CD8-positive, alpha-beta memory T cell (primary cell): ENCODE data around the gene MAGEB3. TPM values are rescaled to one million over a fixed set of nuclear protein-coding genes. Genes with fewer than 3 reads are reported as not detected.

Experiments
- CTCF ChIA-PET: fragments of 350-600 bp; sonication (Branson Sonifier 250); formaldehyde crosslinking; loops from one replicate; lab custom pipeline; 2021; ENCODE audit warnings: antibody characterized with exemption; lab: Charles Lee
- POLR2A ChIA-PET: fragments of 350-600 bp; sonication (Branson Sonifier 250); formaldehyde crosslinking; loops from one replicate; lab custom pipeline; 2021; ENCODE audit warnings: antibody characterized with exemption; lab: Charles Lee
- DNase-seq, 5 donors: peaks; one replicate each; pipeline versions ENCODE4 v3.0.0 to v3.0.0-alpha.2; 2020 to 2022; ENCODE audit warnings: mixed read lengths in 1 of 5
- H3K27ac ChIP-seq: one replicate; pipeline ENCODE4 v1.7.0; 2013; ENCODE audit warnings: low read depth, mild to moderate bottlenecking, low read length, moderate library complexity
- H3K27me3 ChIP-seq: 2 replicates; pipeline ENCODE4 v1.7.0; 2013; ENCODE audit warnings: low read length, mild to moderate bottlenecking; ENCODE audit not compliant: insufficient read depth, poor library complexity, severe bottlenecking
- H3K36me3 ChIP-seq: 2 replicates; pipeline ENCODE4 v1.7.0; 2013; ENCODE audit warnings: mild to moderate bottlenecking, low read length, moderate library complexity; ENCODE audit not compliant: insufficient read depth
- H3K4me1 ChIP-seq: 2 replicates; pipeline ENCODE4 v1.7.0; 2013; ENCODE audit warnings: mild to moderate bottlenecking, low read length, moderate library complexity; ENCODE audit not compliant: insufficient read depth
- H3K4me3 ChIP-seq: 2 replicates; pipeline ENCODE4 v1.7.0; 2013; ENCODE audit warnings: mild to moderate bottlenecking, low read length
- H3K9me3 ChIP-seq: 2 replicates; pipeline ENCODE4 v1.7.0; 2013; ENCODE audit warnings: mild to moderate bottlenecking, low read length
- H3K27ac Mint-ChIP-seq, 8 donors: one replicate each; pipeline ENCODE4 v1.8.0; 2020 to 2021; ENCODE audit warnings: mixed read lengths in 8 of 8, mild to moderate bottlenecking in 6 of 8, inconsistent platforms in 3 of 8, moderate library complexity in 3 of 8
- H3K27me3 Mint-ChIP-seq, 2 donors: one replicate each; pipeline ENCODE4 v1.8.0; 2020 to 2021; ENCODE audit warnings: mixed read lengths in 2 of 2, mild to moderate bottlenecking in 1 of 2, moderate library complexity in 1 of 2
- H3K36me3 Mint-ChIP-seq, 3 donors: one replicate each; pipeline ENCODE4 v1.8.0; 2020 to 2021; ENCODE audit warnings: mixed read lengths in 3 of 3, inconsistent platforms in 1 of 3, mild to moderate bottlenecking in 1 of 3
- H3K4me1 Mint-ChIP-seq, 3 donors: one replicate each; pipeline ENCODE4 v1.8.0; 2020 to 2021; ENCODE audit warnings: mixed read lengths in 3 of 3, inconsistent platforms in 1 of 3, mild to moderate bottlenecking in 1 of 3
- H3K4me3 Mint-ChIP-seq, 7 donors: one replicate each; pipeline ENCODE4 v1.8.0; 2020 to 2021; ENCODE audit warnings: mixed read lengths in 7 of 7, mild to moderate bottlenecking in 6 of 7, moderate library complexity in 4 of 7, inconsistent platforms in 2 of 7
- H3K9me3 Mint-ChIP-seq, 5 donors: one replicate each; pipeline ENCODE4 v1.8.0; 2020 to 2022; ENCODE audit warnings: mixed read lengths in 5 of 5, mild to moderate bottlenecking in 3 of 5, moderate library complexity in 2 of 5, inconsistent platforms in 1 of 5
- polyA plus RNA-seq: library from polyadenylated mRNA; unstranded; fragments of 300-500 nt; fragmentation: Illumina TruSeq; gene quantifications from one replicate; pipeline ENCODE4 v1.2.3, GENCODE V29; 2021
- total RNA-seq, 2 experiments: library from RNA; stranded (reverse); gene quantifications; one replicate each; pipeline ENCODE4 v1.2.3, GENCODE V29; 2021

The MAGEB3 gene
- total and polyA plus RNA-seq, 3 experiments from 2014 or later = not detected

DNA sequence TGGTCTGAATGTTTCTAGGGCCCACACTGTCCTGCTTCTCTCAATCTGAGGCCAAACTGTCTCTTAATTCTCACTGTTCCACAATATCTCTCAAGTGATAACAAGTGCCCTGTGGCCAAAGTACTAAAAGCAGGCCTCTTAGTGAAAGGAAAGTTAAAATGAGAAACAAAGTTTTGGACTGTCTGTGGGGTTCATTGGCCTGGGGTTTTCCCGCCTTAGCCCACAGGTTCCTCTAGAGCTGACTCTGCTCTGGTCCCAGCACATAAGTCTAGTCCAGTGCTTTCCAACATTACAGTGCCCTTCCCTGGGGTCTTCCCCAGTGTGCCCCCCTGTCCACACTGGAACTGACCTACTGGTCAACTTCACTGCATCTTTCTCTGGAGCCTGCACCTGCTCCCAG, 22.8 kb downstream of the MAGEB3 start:
- no peaks in the 10 kb centered on the region for H3K4me1 ChIP-seq
- no peak overlapping the region for H3K27ac ChIP-seq
- Mint-ChIP-seq H3K9me3 (peaks cover 0 to 13% (median 7%) of the 10 kb centered on the region in 5 donors), H3K4me1 (no peaks in the 10 kb centered on the region), H3K4me3 (no peak overlapping the region), H3K27ac (no peak overlapping the region), H3K27me3 (no peaks in the 10 kb centered on the region), H3K36me3 (no peaks in the 10 kb centered on the region)
- no peak for DNase-seq
- H3K4me3 ChIP-seq = no peak overlapping the region
- no peaks in the 10 kb centered on the region for H3K27me3 ChIP-seq
- no peaks in the 10 kb centered on the region for H3K36me3 ChIP-seq
- CTCF ChIA-PET = no interaction called here
- POLR2A ChIA-PET = no interaction called here
- no peaks in the 10 kb centered on the region for H3K9me3 ChIP-seq

DNA sequence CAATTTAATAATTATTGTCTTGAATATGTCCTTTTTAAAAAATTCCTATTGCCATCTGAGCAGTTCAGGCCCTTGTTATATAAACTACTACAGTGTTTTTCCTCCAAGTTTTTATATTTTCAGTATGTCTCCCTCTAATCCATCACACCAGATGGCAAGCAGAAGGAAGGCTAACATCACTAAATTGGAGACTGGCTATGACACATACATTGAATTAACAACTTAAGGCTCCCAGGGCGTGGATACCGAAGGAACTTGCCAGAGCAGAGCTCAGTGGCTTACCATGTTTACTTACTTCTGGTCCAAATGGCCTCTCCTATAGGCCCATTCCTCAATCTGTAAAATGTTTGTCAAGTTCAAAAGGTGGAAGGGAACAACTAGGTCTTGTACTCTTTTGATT, 29.5 kb downstream of the MAGEB3 start:
- Mint-ChIP-seq H3K4me3 (no peak overlapping the region), H3K27ac (no peak overlapping the region), H3K9me3 (peaks cover 0 to 9% (median 6%) of the 10 kb centered on the region in 5 donors), H3K4me1 (no peaks in the 10 kb centered on the region), H3K36me3 (no peaks in the 10 kb centered on the region), H3K27me3 (peaks cover 0 to 4% of the 10 kb centered on the region in 2 donors)
- POLR2A ChIA-PET = no interaction called here
- Histone ChIP-seq H3K27ac (no peak overlapping the region), H3K9me3 (no peaks in the 10 kb centered on the region), H3K27me3 (no peaks in the 10 kb centered on the region), H3K4me1 (no peaks in the 10 kb centered on the region), H3K4me3 (no peak overlapping the region), H3K36me3 (no peaks in the 10 kb centered on the region)
- CTCF ChIA-PET = no interaction called here
- no peak for DNase-seq

DNA sequence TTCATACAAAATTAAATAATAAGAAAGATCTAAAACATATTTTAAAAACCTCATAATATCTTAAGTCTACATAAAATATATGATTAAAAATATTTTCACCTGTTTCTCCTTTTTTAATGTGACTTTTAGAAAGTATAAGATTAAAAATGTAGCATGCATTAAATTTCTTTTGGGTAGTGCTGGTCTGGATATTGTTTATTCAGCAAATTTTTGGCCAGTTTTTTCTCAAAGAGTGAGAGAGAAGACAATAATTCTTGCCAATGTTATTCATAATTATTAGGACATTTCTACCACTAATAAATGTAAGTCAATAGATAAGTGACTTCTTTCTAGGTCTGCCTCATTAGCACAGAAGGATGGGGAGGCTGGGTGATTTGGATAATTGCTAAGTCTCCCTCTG, 30.6 kb downstream of the MAGEB3 start:
- Histone ChIP-seq H3K4me3 (no peak overlapping the region), H3K27ac (no peak overlapping the region), H3K27me3 (no peaks in the 10 kb centered on the region), H3K36me3 (no peaks in the 10 kb centered on the region), H3K4me1 (no peaks in the 10 kb centered on the region), H3K9me3 (no peaks in the 10 kb centered on the region)
- Mint-ChIP-seq H3K9me3 (peaks cover 0 to 6% (median 4%) of the 10 kb centered on the region in 5 donors), H3K4me3 (no peak overlapping the region), H3K4me1 (no peaks in the 10 kb centered on the region), H3K36me3 (no peaks in the 10 kb centered on the region), H3K27ac (no peak overlapping the region), H3K27me3 (peaks cover 0 to 4% of the 10 kb centered on the region in 2 donors)
- ChIA-PET POLR2A (no interaction called here), CTCF (no interaction called here)
- no peak for DNase-seq

DNA sequence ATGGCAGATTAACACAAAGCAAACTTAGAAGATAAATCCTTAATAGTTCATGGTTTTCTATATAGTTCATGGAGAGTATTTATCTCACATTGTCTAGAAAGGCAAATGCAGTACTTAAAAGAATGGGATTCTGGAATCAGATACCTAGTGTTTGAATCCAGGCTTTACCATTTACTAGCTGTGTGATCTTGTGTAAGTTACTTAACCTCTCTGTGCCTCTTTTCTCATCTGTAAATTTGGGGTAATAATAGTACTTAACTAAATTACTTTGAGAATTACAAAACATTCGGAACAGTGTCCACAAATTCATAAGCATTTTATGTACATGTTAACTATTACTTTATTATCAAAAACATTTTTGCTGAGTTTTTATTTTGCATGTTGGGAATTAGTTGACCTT, 32.3 kb downstream of the MAGEB3 start:
- ChIA-PET CTCF (no interaction called here), POLR2A (no interaction called here)
- Histone ChIP-seq H3K9me3 (no peaks in the 10 kb centered on the region), H3K27ac (no peak overlapping the region), H3K27me3 (no peaks in the 10 kb centered on the region), H3K4me3 (no peak overlapping the region), H3K36me3 (no peaks in the 10 kb centered on the region), H3K4me1 (no peaks in the 10 kb centered on the region)
- no peak for DNase-seq
- H3K27ac Mint-ChIP-seq = no peak overlapping the region
- H3K27me3 Mint-ChIP-seq = peaks cover 0 to 4% of the 10 kb centered on the region in 2 donors
- no peak overlapping the region for H3K4me3 Mint-ChIP-seq
- H3K9me3 Mint-ChIP-seq = peaks cover 0 to 4% (median 0%) of the 10 kb centered on the region in 5 donors
- no peaks in the 10 kb centered on the region for H3K4me1 Mint-ChIP-seq
- no peaks in the 10 kb centered on the region for H3K36me3 Mint-ChIP-seq

DNA sequence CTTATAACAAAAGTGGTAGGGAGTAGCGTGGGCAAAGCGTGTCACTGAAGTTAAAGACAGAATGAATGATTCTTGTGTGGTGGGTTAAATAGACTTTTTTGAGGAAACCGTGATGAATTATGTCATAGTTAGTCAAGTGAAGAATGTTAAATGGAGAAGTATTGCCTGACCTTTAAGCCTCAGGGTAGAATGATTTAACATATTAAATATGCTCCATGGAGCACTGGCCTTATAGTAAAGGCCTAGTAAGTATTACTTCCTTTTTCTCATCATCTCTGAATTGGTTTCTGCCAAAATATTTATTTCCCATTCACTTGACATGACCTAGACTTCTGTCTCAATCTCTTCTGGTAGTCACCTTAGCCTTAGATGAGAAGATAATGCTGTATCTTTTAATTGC, 40.2 kb downstream of the MAGEB3 start:
- Mint-ChIP-seq H3K4me1 (no peaks in the 10 kb centered on the region), H3K36me3 (no peaks in the 10 kb centered on the region), H3K27ac (no peak overlapping the region), H3K9me3 (peaks cover 0 to 2% (median 0%) of the 10 kb centered on the region in 5 donors), H3K4me3 (no peak overlapping the region), H3K27me3 (no peaks in the 10 kb centered on the region)
- POLR2A ChIA-PET = no interaction called here
- Histone ChIP-seq H3K27ac (no peak overlapping the region), H3K27me3 (no peaks in the 10 kb centered on the region), H3K4me3 (no peak overlapping the region), H3K36me3 (no peaks in the 10 kb centered on the region), H3K9me3 (no peaks in the 10 kb centered on the region), H3K4me1 (no peaks in the 10 kb centered on the region)
- no peak for DNase-seq
- CTCF ChIA-PET = no interaction called here

DNA sequence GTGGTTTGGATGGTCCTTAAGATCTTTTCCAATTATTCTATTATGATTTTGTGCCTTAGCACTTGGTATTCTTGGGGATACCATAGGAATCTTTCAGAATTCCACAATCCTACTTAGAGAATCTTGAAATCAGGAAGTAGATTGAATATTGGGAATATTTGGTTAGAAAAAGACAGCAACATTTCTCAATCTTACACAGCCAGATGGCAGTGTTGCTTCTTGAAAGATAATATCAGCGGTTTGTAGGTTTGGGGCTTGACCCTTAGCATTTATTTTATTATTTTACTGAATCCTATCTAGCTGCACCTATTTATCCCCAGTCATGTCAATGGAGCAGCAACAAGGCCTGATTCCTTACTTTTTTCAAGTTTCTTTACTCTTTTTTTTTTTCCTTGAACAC, 45.0 kb downstream of the MAGEB3 start:
- Histone ChIP-seq H3K9me3 (no peaks in the 10 kb centered on the region), H3K27ac (no peak overlapping the region), H3K36me3 (no peaks in the 10 kb centered on the region), H3K4me3 (no peak overlapping the region), H3K27me3 (no peaks in the 10 kb centered on the region), H3K4me1 (no peaks in the 10 kb centered on the region)
- Mint-ChIP-seq H3K27ac (no peak overlapping the region), H3K4me3 (no peak overlapping the region), H3K9me3 (peaks cover 0 to 2% (median 0%) of the 10 kb centered on the region in 5 donors), H3K4me1 (no peaks in the 10 kb centered on the region), H3K27me3 (no peaks in the 10 kb centered on the region), H3K36me3 (no peaks in the 10 kb centered on the region)
- POLR2A ChIA-PET = no interaction called here
- CTCF ChIA-PET = no interaction called here
- DNase-seq = no peak

DNA sequence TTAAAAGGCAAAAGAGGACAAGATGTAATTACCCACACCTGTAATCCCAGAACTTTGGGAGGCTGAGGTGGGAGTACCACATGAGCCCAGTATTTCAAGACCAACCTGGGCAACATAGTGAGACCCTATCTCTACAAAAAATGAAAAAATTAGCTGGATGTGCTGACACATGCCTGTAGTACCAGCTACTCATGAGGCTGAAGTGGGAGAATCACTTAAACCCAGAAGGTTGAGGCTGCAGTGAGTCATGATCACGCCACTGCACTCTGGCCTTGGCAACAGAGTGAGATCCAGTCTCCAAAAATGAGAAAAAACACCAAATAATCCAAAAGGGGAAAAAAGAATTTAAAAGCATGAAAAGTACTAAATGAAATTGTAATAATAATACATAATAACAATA, 47.9 kb downstream of the MAGEB3 start:
- POLR2A ChIA-PET = no interaction called here
- H3K4me3 Mint-ChIP-seq = no peak overlapping the region
- no peak for DNase-seq
- Histone ChIP-seq H3K9me3 (no peaks in the 10 kb centered on the region), H3K27me3 (no peaks in the 10 kb centered on the region), H3K27ac (no peak overlapping the region), H3K4me3 (no peak overlapping the region), H3K4me1 (no peaks in the 10 kb centered on the region), H3K36me3 (no peaks in the 10 kb centered on the region)
- no peaks in the 10 kb centered on the region for H3K36me3 Mint-ChIP-seq
- H3K27ac Mint-ChIP-seq = no peak overlapping the region
- CTCF ChIA-PET = no interaction called here
- no peaks in the 10 kb centered on the region for H3K4me1 Mint-ChIP-seq
- H3K9me3 Mint-ChIP-seq = no peaks in the 10 kb centered on the region
- H3K27me3 Mint-ChIP-seq = peaks cover 0 to 2% of the 10 kb centered on the region in 2 donors

DNA sequence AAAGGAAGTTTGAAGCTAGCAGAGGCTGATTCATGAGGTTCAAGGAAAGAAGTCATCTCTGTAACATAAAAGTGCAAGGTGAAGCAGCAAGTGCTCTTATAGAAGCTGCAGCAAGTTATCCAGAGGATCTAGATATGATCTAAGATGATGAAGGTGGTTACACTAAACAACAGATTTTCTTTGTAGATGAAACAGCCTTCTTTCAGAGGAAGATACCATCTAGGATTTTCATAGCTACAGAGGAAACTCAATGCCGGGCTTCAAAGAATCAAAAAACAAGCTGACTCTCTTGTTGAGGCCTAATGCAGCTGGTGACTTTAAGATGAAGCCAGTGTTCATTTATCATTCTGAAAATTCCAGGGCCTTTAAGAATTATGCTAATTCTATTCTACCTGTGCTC, 50.0 kb downstream of the MAGEB3 start:
- Histone ChIP-seq H3K27ac (no peak overlapping the region), H3K4me1 (no peaks in the 10 kb centered on the region), H3K9me3 (no peaks in the 10 kb centered on the region), H3K4me3 (no peak overlapping the region), H3K27me3 (no peaks in the 10 kb centered on the region), H3K36me3 (no peaks in the 10 kb centered on the region)
- Mint-ChIP-seq H3K4me3 (no peak overlapping the region), H3K27me3 (peaks cover 0 to 5% of the 10 kb centered on the region in 2 donors), H3K36me3 (no peaks in the 10 kb centered on the region), H3K4me1 (no peaks in the 10 kb centered on the region), H3K27ac (no peak overlapping the region), H3K9me3 (no peaks in the 10 kb centered on the region)
- no peak for DNase-seq
- ChIA-PET CTCF (no interaction called here), POLR2A (no interaction called here)

DNA sequence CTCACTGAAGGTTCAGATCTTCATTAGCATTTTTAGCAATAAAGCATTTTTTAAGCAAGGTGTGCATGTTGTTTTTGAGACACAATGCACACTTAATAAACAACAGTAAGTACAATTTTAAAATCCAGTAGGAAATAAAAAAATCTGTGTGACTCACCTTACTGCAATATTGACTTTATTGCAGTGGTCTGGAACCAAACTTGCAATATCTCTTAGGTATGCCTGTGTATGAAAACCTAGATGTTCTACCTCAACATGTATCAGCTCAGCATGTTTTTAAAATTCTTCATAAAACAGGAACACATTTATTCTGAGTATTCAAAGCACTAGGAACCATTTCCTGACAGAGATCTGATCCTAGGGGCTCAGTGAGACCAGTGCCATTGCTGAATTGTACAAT, 52.1 kb downstream of the MAGEB3 start:
- no peak overlapping the region for H3K4me3 Mint-ChIP-seq
- Histone ChIP-seq H3K4me3 (no peak overlapping the region), H3K4me1 (no peaks in the 10 kb centered on the region), H3K36me3 (no peaks in the 10 kb centered on the region), H3K9me3 (no peaks in the 10 kb centered on the region), H3K27ac (no peak overlapping the region), H3K27me3 (no peaks in the 10 kb centered on the region)
- POLR2A ChIA-PET = no interaction called here
- peaks cover 0 to 5% of the 10 kb centered on the region in 2 donors for H3K27me3 Mint-ChIP-seq
- H3K36me3 Mint-ChIP-seq = no peaks in the 10 kb centered on the region
- CTCF ChIA-PET = no interaction called here
- no peak for DNase-seq
- H3K27ac Mint-ChIP-seq = no peak overlapping the region
- H3K4me1 Mint-ChIP-seq = no peaks in the 10 kb centered on the region
- H3K9me3 Mint-ChIP-seq = no peaks in the 10 kb centered on the region
